ENCODE measurements around the gene CDYL2. TPM values are rescaled to one million over a fixed set of nuclear protein-coding genes. Genes with fewer than 3 reads are reported as not detected.
"Not testable (repeated sequence)": the region's sequence is repeated elsewhere in the genome, so short reads cannot be mapped to it uniquely, and the experiment has no call there.

The CDYL2 gene
- total and polyA plus RNA-seq, 7 donors: 1.2 to 8.8 (median 2.5) TPM

DNA sequence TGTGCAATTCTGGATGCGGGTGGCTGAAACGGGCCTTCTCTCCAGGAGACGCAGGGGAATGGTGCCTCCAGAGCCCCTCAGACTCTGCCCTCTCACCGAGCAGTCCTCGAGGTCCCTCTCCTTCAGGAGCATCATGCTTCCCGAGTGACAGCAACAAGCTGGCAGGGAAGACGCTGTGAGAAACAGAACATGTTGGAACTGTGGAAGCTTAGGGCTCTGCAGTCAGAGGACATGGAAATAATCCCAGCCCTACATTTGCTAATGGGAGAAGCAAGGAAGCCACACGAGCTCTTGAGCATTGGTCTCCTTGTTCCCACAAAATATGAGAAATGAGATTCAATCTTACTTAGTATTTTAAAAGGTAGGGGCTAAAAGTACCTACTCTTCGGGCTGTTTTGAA lies 148.6 kb downstream of the CDYL2 start:
- Histone ChIP-seq H3K9me3 (no peaks in the 10 kb centered on the region), H3K4me3 (no peak overlapping the region), H3K4me1 (no peaks in the 10 kb centered on the region), H3K27ac (no peak overlapping the region), H3K36me3 (no peaks in the 10 kb centered on the region), H3K27me3 (no peaks in the 10 kb centered on the region)
- 89 to 92% methylated on average over 9 of the region's 9 CpGs for WGBS, 2 donors
- no peak for DNase-seq
- intact Hi-C loops (cut with DNase I): no loop called here
- TF ChIP-seq POLR2AphosphoS5 (IDR thresholded peaks at IDR 0.05): no peak
- no peak for TF ChIP-seq EP300 (IDR thresholded peaks at IDR 0.05)
- TF ChIP-seq POLR2A (IDR thresholded peaks at IDR 0.05): no peak
- TF ChIP-seq, protein P1, sequence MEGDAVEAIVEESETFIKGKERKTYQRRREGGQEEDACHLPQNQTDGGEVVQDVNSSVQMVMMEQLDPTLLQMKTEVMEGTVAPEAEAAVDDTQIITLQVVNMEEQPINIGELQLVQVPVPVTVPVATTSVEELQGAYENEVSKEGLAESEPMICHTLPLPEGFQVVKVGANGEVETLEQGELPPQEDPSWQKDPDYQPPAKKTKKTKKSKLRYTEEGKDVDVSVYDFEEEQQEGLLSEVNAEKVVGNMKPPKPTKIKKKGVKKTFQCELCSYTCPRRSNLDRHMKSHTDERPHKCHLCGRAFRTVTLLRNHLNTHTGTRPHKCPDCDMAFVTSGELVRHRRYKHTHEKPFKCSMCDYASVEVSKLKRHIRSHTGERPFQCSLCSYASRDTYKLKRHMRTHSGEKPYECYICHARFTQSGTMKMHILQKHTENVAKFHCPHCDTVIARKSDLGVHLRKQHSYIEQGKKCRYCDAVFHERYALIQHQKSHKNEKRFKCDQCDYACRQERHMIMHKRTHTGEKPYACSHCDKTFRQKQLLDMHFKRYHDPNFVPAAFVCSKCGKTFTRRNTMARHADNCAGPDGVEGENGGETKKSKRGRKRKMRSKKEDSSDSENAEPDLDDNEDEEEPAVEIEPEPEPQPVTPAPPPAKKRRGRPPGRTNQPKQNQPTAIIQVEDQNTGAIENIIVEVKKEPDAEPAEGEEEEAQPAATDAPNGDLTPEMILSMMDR (IDR thresholded peaks at IDR 0.05): no peak

DNA sequence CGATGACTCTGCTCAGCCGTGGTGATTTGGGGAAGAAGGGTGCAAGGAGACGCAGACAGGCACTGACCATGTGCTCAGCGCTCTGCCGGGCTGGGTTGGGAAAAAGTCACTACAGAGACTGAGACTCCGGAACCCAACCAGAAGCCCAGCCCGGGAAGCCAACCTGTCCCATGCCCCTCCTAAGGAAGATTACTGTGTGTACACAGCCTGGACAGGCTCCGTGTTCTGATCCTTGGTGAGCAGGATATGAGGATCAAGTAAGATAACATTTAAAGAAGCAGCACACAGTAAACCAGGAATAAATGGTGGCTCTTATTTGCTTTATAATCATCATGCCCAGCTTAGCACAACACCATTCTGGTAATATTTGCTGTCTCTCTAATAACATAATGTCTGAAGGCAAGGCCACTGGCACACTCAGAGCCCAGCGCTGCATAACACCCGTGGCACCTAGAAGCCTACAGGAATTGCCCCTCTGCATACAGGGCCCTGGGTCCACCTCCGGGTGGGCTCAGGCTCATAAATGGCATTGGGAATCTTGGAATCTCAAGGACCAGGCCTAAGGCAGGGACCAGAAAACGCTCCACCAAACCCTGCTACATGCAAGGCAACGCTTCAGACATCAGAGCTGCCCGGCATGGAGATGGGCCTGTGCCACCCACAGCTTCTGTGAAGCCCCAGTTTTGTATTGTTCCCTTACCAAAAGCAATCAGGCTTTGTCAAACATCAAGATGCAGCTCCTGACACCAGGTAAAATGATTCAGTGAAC lies 150.1 kb downstream of the CDYL2 start:
- Histone ChIP-seq H3K27ac (no peak overlapping the region), H3K4me3 (no peak overlapping the region), H3K27me3 (no peaks in the 10 kb centered on the region), H3K9me3 (peaks cover 0 to 5% (median 0%) of the 10 kb centered on the region in 4 donors), H3K36me3 (no peaks in the 10 kb centered on the region), H3K4me1 (no peaks in the 10 kb centered on the region)
- DNase-seq: no peak
- TF ChIP-seq EP300 (IDR thresholded peaks at IDR 0.05) (no peak), POLR2A (IDR thresholded peaks at IDR 0.05) (no peak), POLR2AphosphoS5 (IDR thresholded peaks at IDR 0.05) (no peak)
- TF ChIP-seq, protein P1 (IDR thresholded peaks at IDR 0.05): no peak
- intact Hi-C loops (cut with DNase I): no loop called here
- WGBS, 2 donors: 88 to 92% methylated on average over 14 of the region's 14 CpGs

DNA sequence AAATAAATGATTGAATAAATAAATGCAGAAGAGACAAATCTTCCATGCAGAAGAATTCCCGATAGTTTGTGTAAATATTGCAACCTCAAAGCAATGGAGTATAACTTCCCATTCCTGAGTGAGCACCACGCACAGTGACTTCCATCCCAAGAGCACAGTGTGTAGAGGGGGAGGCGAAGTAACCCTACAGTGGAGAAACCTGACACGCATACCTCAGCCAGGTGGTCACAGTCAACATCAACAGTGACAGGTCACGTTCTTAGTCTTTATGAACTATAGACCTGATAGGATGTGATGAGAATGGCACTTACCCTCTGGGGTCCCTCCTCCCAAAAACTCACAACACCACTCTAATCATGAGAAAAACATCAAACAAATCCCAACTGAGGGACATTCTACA lies 152.0 kb downstream of the CDYL2 start:
- Histone ChIP-seq H3K4me3 (no peak overlapping the region), H3K9me3 (peaks cover 0 to 5% (median 0%) of the 10 kb centered on the region in 4 donors), H3K27ac (no peak overlapping the region), H3K27me3 (no peaks in the 10 kb centered on the region), H3K4me1 (no peaks in the 10 kb centered on the region), H3K36me3 (no peaks in the 10 kb centered on the region)
- intact Hi-C loops (cut with DNase I): no loop called here
- WGBS, 2 donors: 89 to 91% methylated on average over 5 of the region's 5 CpGs
- TF ChIP-seq EP300 (IDR thresholded peaks at IDR 0.05): no peak
- no peak for TF ChIP-seq POLR2A (IDR thresholded peaks at IDR 0.05)
- DNase-seq: no peak

DNA sequence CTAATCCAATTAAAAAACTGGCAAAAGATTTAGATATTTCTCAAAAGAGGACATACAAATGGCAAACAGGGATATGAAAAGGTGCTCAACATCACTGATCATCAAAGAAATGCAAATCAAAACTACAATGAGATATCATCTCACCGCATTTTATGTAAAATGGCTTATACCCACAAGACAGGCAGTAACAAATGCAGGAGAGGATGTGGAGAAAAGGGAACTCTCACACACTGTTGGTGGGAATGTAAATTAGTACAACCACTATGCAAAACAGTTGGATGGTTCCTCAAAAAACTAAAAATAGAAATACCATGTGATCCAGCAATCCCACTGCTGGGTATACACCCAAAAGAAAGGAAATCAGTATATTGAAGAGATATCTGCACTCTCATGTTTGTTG lies 154.1 kb downstream of the CDYL2 start:
- H3K27me3 ChIP-seq; intact Hi-C loops (cut with DNase I); DNase-seq; H3K36me3 ChIP-seq; H3K4me1 ChIP-seq; H3K9me3 ChIP-seq; H3K27ac ChIP-seq; H3K4me3 ChIP-seq: not testable (repeated sequence)
- 53 to 94% methylated on average over 1 of the region's 1 CpG for WGBS, 2 donors

DNA sequence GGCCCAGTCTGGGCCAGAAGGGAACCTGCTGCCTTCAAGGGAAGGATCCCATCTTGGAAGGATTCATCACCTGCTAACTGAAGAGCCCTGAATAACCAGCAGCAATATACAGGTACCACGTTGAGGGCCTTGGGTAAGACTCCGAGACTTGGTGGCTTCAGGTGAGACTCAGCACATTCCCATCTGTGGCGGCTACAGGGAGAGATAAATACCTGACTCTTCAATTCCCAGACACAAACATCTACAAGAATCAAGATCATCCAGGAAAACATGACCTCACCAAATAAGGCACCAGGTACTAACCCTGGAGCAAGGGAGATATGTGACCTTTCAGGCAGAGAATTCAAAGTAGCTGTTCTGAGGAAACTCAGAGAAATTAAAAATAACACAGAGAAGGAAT lies 164.1 kb downstream of the CDYL2 start:
- H3K27ac ChIP-seq: no peak overlapping the region
- no peaks in the 10 kb centered on the region for H3K4me1 ChIP-seq
- no peak overlapping the region for H3K4me3 ChIP-seq
- no peak for DNase-seq
- TF ChIP-seq EP300 (IDR thresholded peaks at IDR 0.05) (no peak), POLR2A (IDR thresholded peaks at IDR 0.05) (no peak), POLR2AphosphoS5 (IDR thresholded peaks at IDR 0.05) (no peak)
- TF ChIP-seq, protein P1 (IDR thresholded peaks at IDR 0.05): no peak
- no peaks in the 10 kb centered on the region for H3K36me3 ChIP-seq
- 96 to 99% methylated on average over 3 of the region's 3 CpGs for WGBS, 2 donors
- intact Hi-C loops (cut with DNase I): no loop called here
- peaks cover 0 to 3% (median 0%) of the 10 kb centered on the region in 4 donors for H3K9me3 ChIP-seq
- H3K27me3 ChIP-seq: no peaks in the 10 kb centered on the region

DNA sequence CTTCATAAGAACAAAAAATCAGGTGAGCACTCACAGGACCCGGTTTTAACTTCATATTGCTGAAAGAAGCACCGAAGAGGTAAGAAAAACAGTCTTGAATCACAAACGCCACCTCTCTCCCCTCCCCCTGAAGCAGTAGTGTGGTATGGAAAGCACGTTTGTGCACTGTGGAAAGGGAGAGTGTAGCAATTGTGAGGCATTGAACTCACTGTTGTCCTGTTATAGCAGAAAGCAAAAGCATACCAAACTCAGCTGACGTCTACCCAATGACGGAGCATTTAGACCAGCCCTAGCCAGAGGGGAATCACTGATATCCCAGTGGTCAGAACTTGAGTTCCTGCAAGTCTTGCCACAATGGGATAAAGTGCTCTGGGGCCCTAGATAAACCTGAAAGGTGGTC lies 164.8 kb downstream of the CDYL2 start:
- no peak for DNase-seq
- no peak for TF ChIP-seq EP300 (IDR thresholded peaks at IDR 0.05)
- no peak for TF ChIP-seq POLR2A (IDR thresholded peaks at IDR 0.05)
- TF ChIP-seq POLR2AphosphoS5 (IDR thresholded peaks at IDR 0.05): no peak
- TF ChIP-seq, protein P1 (IDR thresholded peaks at IDR 0.05): no peak
- intact Hi-C loops (cut with DNase I): no loop called here
- no peaks in the 10 kb centered on the region for H3K4me1 ChIP-seq
- WGBS, 2 donors: 93% methylated on average over 6 of the region's 6 CpGs
- peaks cover 0 to 3% (median 0%) of the 10 kb centered on the region in 4 donors for H3K9me3 ChIP-seq
- H3K36me3 ChIP-seq: no peaks in the 10 kb centered on the region
- H3K27ac ChIP-seq: no peak overlapping the region
- no peaks in the 10 kb centered on the region for H3K27me3 ChIP-seq
- no peak overlapping the region for H3K4me3 ChIP-seq
